ENCODE results near the gene MTA2.
A peak's percentile ranks its signal among the peaks of the same experiment; 100 is the strongest.

The MTA2 gene

GRCh38 chr11:62546244-62546928 is 55.3 kb downstream of the MTA2 start, which contains the start of gene AHNAK:
Gene AHNAK, minus strand, starts transcription at chr11:62546806. Its CDS starts 10,708 bp downstream, at chr11:62536098.
- DNase-seq (ENCODE audit: low spot score) = peak; percentile 85

GRCh38 chr11:62545437-62546243 is 56.0 kb downstream of the MTA2 start:
- DNase-seq (ENCODE audit: low spot score) = peak; percentile 94

- peak; percentile 24 for DNase-seq (ENCODE audit: low spot score)
Observed at GRCh38 chr11:62544581-62545436, 56.9 kb downstream of the MTA2 start.

GRCh38 chr11:62543680-62544444 is 57.8 kb downstream of the MTA2 start:
- DNase-seq (ENCODE audit: low spot score) = no peak

Data from AG08396 (cell line).